GM21576 (cell line): Measurements from ENCODE around the gene DENND4A.
A peak's percentile ranks its signal among the peaks of the same experiment; 100 is the strongest.

Source experiments
- ATAC-seq: cut with Tn5 transposase; IDR thresholded peaks from one replicate; pipeline ENCODE4 v1.9.1; 2021; ENCODE audit warnings: mild to moderate bottlenecking, moderate library complexity; ENCODE audit not compliant: unreplicated experiment

The DENND4A gene

GRCh38 chr15:65792138-65792987, at the start of gene DENND4A:
TSS of gene DENND4A (minus strand) at chr15:65792293. CDS start at chr15:65756450, 35,843 bp downstream.
- ATAC-seq, result peak; percentile 77

- no peak for ATAC-seq
These were observed 49.2 kb upstream of the DENND4A start for GRCh38 chr15:65841121-65841930.

GRCh38 chr15:65839985-65840384, 47.9 kb upstream of the DENND4A start:
- ATAC-seq, result no peak

- ATAC-seq, result no peak
These were observed 47.3 kb upstream of the DENND4A start for GRCh38 chr15:65839354-65839901.

- ATAC-seq, result no peak
These were observed 45.5 kb upstream of the DENND4A start for GRCh38 chr15:65837301-65838294.

- no peak for ATAC-seq
These were observed 44.6 kb upstream of the DENND4A start for GRCh38 chr15:65836665-65837064.

- no peak for ATAC-seq
These were observed 43.4 kb upstream of the DENND4A start for GRCh38 chr15:65835447-65835846.

GRCh38 chr15:65834603-65835282, 42.6 kb upstream of the DENND4A start:
- no peak for ATAC-seq

- no peak for ATAC-seq
These were observed 41.6 kb upstream of the DENND4A start for GRCh38 chr15:65833501-65834205.

- no peak for ATAC-seq
These were observed 40.7 kb upstream of the DENND4A start for GRCh38 chr15:65832549-65833364.

- no peak for ATAC-seq
These were observed 37.2 kb upstream of the DENND4A start for GRCh38 chr15:65829130-65829764.

- ATAC-seq, result no peak
These were observed 36.5 kb upstream of the DENND4A start for GRCh38 chr15:65828585-65828984.

GRCh38 chr15:65827065-65827464, 35.0 kb upstream of the DENND4A start:
- ATAC-seq, result no peak

GRCh38 chr15:65824941-65825544, 33.0 kb upstream of the DENND4A start:
- ATAC-seq, result no peak

GRCh38 chr15:65824031-65824743, 32.1 kb upstream of the DENND4A start:
- no peak for ATAC-seq

- no peak for ATAC-seq
These were observed 30.2 kb upstream of the DENND4A start for GRCh38 chr15:65822316-65822715.

GRCh38 chr15:65821070-65821469, 29.0 kb upstream of the DENND4A start:
- no peak for ATAC-seq
